HepG2 (cell line): Measurements from ENCODE around the gene SPATC1L. TPM values are rescaled to one million over a fixed set of nuclear protein-coding genes. Genes with fewer than 3 reads are reported as not detected.
A peak's percentile ranks its signal among the peaks of the same experiment; 100 is the strongest.

Experiments
- GATAD1 ChIP-seq: IDR thresholded peaks from 2 replicates; pipeline ENCODE4 v1.6.1; 2016; ENCODE audit warnings: missing genetic modification reagents, missing compliant biosample characterization
- GATAD2A ChIP-seq: IDR thresholded peaks from 2 replicates; pipeline ENCODE4 v1.6.1; 2016
- HHEX ChIP-seq: IDR thresholded peaks from 2 replicates; pipeline ENCODE4 v1.6.1; 2016; ENCODE audit warnings: control low read depth
- KDM2A ChIP-seq: sonication (generic); formaldehyde crosslinking; IDR thresholded peaks from 2 replicates; pipeline ENCODE4 v1.4.0; 2020; ENCODE audit warnings: low read depth, missing genetic modification reagents, borderline replicate concordance
- MNT ChIP-seq: fragments of 450-650 bp; IDR thresholded peaks from 2 replicates; pipeline ENCODE4 v1.6.1; 2016
- NAIF1 ChIP-seq: sonication (generic); formaldehyde crosslinking; IDR thresholded peaks from 2 replicates; pipeline ENCODE4 v1.5.0; 2020; ENCODE audit warnings: mild to moderate bottlenecking, missing genetic modification reagents, borderline replicate concordance
- NPAS2 ChIP-seq: sonication (generic); formaldehyde crosslinking; IDR thresholded peaks from 2 replicates; pipeline ENCODE4 v1.8.0; 2022; ENCODE audit warnings: mild to moderate bottlenecking, missing genetic modification reagents, borderline replicate concordance
- STAT5B ChIP-seq: sonication (generic); formaldehyde crosslinking; IDR thresholded peaks from 2 replicates; pipeline ENCODE4 v1.4.0; 2020; ENCODE audit warnings: missing genetic modification reagents
- XRCC5 ChIP-seq: fragments of 200-400 bp; formaldehyde crosslinking; optimal IDR thresholded peaks from 2 replicates; pipeline ENCODE3; 2017; ENCODE audit warnings: mild to moderate bottlenecking, low read length
- ZNF263 ChIP-seq: sonication (generic); formaldehyde crosslinking; IDR thresholded peaks from 2 replicates; pipeline ENCODE4 v1.4.0; 2020; ENCODE audit warnings: missing genetic modification reagents
- ZNF354B ChIP-seq: sonication (generic); formaldehyde crosslinking; IDR thresholded peaks from 2 replicates; pipeline ENCODE4 v1.8.0; 2022; ENCODE audit warnings: mild to moderate bottlenecking, missing genetic modification reagents
- ZNF616 ChIP-seq: sonication (generic); formaldehyde crosslinking; IDR thresholded peaks from 2 replicates; pipeline ENCODE4 v1.5.0; 2020; ENCODE audit warnings: low read depth, mild to moderate bottlenecking, missing genetic modification reagents
- ZNF784 ChIP-seq: sonication (generic); formaldehyde crosslinking; IDR thresholded peaks from 2 replicates; pipeline ENCODE4 v1.5.1; 2020; ENCODE audit warnings: missing genetic modification reagents, mild to moderate bottlenecking, borderline replicate concordance
- polyA plus RNA-seq, 8 experiments: library from polyadenylated mRNA; depleted of rRNA in 3 of 8; stranded (reverse) in 7 of 8; unstranded in 1 of 8; fragments of >200 nt; fragmentation: Illumina TruSeq in 4 of 8; extraction: Trizol in 4 of 8; gene quantifications; 2 replicates each; pipeline versions ENCODE4 v1.2.1 to v1.2.3, GENCODE V29; 2011 to 2016; ENCODE audit warnings: low read depth in 4 of 8, missing spikeins in 1 of 8, mixed read lengths in 1 of 8; ENCODE audit not compliant: insufficient read depth in 1 of 8
- total RNA-seq, 5 experiments: library from RNA; depleted of rRNA; stranded (reverse); fragments of >200 nt; fragmentation: Illumina TruSeq; extraction: Trizol; gene quantifications; 2 replicates each; pipeline ENCODE4 v1.2.3, GENCODE V29; 2016; ENCODE audit warnings: low read depth in 1 of 5
- TF ChIP-seq, protein P1 (sequence below): sonication (generic); formaldehyde crosslinking; conservative IDR thresholded peaks from 2 replicates; pipeline ENCODE4 v1.8.0; 2022; ENCODE audit warnings: mild to moderate bottlenecking, moderate library complexity, missing genetic modification reagents
- TF ChIP-seq, protein P2 (sequence below), 2 experiments: sonication (generic) in 1 of 2; formaldehyde crosslinking in 1 of 2; IDR thresholded peaks; 2 replicates each; pipeline versions ENCODE4 v1.4.0 to v1.6.1; 2016 to 2020; ENCODE audit warnings: borderline replicate concordance in 1 of 2, low read depth in 1 of 2, mild to moderate bottlenecking in 1 of 2, missing genetic modification reagents in 1 of 2
- TF ChIP-seq, protein P3 (sequence below): sonication (generic); formaldehyde crosslinking; IDR thresholded peaks from 2 replicates; pipeline ENCODE4 v1.8.0; 2022; ENCODE audit warnings: missing genetic modification reagents, mild to moderate bottlenecking, borderline replicate concordance

SPATC1L gene
- total and polyA plus RNA-seq, 2 of the 13 experiments (the other 11 are each of a cell fraction or from before 2014, with no cell fraction given): 1.4 to 3.3 TPM

- TF ChIP-seq MNT (peak; percentile 99), GATAD2A (CRISPR knock-in tag) (peak; percentile 78), STAT5B (no peak), KDM2A (CRISPR knock-in tag) (peak; percentile 60; the same call in 1 of the 2 replicates), ZNF263 (CRISPR knock-in tag) (peak; percentile 86), HHEX (no peak), XRCC5 (peak; percentile 56), ZNF784 (CRISPR knock-in tag) (peak; percentile 70; the same call in 1 of the 2 replicates), NPAS2 (CRISPR knock-in tag) (0 out of 2 replicates have a peak, but pooled peaks have one; percentile 77), GATAD1 (peak; percentile 51; the same call in 1 of the 2 replicates), ZNF616 (CRISPR knock-in tag) (0 out of 2 replicates have a peak, but pooled peaks have one; percentile 45), ZNF354B (CRISPR knock-in tag) (0 out of 2 replicates have a peak, but pooled peaks have one; percentile 4), NAIF1 (peak; percentile 72; the same call in 1 of the 2 replicates)
- TF ChIP-seq, protein P1, sequence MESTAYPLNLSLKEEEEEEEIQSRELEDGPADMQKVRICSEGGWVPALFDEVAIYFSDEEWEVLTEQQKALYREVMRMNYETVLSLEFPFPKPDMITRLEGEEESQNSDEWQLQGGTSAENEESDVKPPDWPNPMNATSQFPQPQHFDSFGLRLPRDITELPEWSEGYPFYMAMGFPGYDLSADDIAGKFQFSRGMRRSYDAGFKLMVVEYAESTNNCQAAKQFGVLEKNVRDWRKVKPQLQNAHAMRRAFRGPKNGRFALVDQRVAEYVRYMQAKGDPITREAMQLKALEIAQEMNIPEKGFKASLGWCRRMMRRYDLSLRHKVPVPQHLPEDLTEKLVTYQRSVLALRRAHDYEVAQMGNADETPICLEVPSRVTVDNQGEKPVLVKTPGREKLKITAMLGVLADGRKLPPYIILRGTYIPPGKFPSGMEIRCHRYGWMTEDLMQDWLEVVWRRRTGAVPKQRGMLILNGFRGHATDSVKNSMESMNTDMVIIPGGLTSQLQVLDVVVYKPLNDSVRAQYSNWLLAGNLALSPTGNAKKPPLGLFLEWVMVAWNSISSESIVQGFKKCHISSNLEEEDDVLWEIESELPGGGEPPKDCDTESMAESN (CRISPR knock-in tag): 0 out of 2 replicates have a peak, but pooled peaks have one; percentile 33
- TF ChIP-seq, protein P2, sequence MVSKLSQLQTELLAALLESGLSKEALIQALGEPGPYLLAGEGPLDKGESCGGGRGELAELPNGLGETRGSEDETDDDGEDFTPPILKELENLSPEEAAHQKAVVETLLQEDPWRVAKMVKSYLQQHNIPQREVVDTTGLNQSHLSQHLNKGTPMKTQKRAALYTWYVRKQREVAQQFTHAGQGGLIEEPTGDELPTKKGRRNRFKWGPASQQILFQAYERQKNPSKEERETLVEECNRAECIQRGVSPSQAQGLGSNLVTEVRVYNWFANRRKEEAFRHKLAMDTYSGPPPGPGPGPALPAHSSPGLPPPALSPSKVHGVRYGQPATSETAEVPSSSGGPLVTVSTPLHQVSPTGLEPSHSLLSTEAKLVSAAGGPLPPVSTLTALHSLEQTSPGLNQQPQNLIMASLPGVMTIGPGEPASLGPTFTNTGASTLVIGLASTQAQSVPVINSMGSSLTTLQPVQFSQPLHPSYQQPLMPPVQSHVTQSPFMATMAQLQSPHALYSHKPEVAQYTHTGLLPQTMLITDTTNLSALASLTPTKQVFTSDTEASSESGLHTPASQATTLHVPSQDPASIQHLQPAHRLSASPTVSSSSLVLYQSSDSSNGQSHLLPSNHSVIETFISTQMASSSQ (IDR thresholded peaks at IDR 0.05; ENCODE audit: low read depth): peak; percentile 88
- TF ChIP-seq, protein P2 (CRISPR knock-in tag; IDR thresholded peaks at IDR 0.05; ENCODE audit: borderline replicate concordance): peak; percentile 96
- TF ChIP-seq, protein P3, sequence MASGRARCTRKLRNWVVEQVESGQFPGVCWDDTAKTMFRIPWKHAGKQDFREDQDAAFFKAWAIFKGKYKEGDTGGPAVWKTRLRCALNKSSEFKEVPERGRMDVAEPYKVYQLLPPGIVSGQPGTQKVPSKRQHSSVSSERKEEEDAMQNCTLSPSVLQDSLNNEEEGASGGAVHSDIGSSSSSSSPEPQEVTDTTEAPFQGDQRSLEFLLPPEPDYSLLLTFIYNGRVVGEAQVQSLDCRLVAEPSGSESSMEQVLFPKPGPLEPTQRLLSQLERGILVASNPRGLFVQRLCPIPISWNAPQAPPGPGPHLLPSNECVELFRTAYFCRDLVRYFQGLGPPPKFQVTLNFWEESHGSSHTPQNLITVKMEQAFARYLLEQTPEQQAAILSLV (CRISPR knock-in tag): peak; percentile 55; the same call in 1 of the 2 replicates
Measured at GRCh38 chr21:46155514-46156377, 28.5 kb downstream of the SPATC1L start, which contains the start of gene FTCD (continued).
